ENCODE measurements around the gene SPON2.

DNA sequence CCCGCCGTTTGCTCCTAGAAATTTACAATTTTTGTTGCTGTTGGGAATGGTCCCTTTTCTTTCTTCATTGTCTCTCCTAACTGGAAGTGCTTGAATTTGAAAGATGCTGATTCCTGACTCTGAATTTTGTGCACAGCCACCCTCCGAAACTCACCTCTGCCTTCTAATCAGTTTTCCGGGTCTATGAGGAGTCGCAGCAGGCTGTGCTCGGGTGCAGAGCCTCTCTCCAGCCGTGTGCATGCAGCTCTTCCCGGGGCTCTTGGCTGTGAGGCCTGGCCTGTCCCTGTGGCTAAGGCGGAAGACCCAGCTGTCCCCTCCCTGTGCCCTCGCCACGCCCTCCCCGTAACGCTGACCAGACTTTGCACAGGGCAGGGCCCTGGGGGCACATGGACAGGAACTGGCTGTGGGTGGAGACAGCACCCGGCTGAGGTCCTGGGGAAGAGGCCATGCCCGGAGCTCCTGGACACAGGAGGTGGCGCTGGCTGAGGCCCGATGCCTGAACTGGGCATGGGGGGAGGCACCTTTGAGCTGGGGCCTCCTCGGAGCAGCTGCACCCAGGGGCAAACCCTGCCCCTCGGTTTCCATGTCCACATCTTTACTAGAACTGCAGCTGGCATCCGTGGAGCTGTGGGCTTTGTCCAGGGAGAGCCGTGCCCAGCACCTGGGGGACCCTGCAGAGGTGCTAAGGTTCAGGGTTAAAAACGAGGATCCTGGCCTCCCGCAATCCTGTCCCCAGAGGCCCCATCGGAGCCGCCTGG, 32.6 kb upstream of the SPON2 start:
- TF ChIP-seq, protein P1, sequence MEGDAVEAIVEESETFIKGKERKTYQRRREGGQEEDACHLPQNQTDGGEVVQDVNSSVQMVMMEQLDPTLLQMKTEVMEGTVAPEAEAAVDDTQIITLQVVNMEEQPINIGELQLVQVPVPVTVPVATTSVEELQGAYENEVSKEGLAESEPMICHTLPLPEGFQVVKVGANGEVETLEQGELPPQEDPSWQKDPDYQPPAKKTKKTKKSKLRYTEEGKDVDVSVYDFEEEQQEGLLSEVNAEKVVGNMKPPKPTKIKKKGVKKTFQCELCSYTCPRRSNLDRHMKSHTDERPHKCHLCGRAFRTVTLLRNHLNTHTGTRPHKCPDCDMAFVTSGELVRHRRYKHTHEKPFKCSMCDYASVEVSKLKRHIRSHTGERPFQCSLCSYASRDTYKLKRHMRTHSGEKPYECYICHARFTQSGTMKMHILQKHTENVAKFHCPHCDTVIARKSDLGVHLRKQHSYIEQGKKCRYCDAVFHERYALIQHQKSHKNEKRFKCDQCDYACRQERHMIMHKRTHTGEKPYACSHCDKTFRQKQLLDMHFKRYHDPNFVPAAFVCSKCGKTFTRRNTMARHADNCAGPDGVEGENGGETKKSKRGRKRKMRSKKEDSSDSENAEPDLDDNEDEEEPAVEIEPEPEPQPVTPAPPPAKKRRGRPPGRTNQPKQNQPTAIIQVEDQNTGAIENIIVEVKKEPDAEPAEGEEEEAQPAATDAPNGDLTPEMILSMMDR (optimal IDR thresholded peaks at IDR 0.05 in 1 of 3, IDR thresholded peaks at IDR 0.05 in 1 of 3, conservative IDR thresholded peaks at IDR 0.05 in 1 of 3; ENCODE audit: extremely low read depth in 1 of 3, insufficient read depth in 2 of 3, low read length in 3 of 3): no peak
- TF ChIP-seq EZH2 (IDR thresholded peaks at IDR 0.05; ENCODE audit: low read length): no peak

Measured in keratinocyte (primary cell).